IPS DF 19.7 (cell line): ENCODE results near the gene AGBL4.

Source experiments
- DNase-seq: peaks from one replicate; pipeline ENCODE4 v3.0.0-alpha.2; 2013; ENCODE audit warnings: low read depth, low spot score

AGBL4 gene

GRCh38 chr1:48898894-48899293 lies 1124.9 kb downstream of the AGBL4 start:
- DNase-seq = no peak

GRCh38 chr1:48889615-48890014 lies 1134.1 kb downstream of the AGBL4 start:
- DNase-seq = no peak

DNA sequence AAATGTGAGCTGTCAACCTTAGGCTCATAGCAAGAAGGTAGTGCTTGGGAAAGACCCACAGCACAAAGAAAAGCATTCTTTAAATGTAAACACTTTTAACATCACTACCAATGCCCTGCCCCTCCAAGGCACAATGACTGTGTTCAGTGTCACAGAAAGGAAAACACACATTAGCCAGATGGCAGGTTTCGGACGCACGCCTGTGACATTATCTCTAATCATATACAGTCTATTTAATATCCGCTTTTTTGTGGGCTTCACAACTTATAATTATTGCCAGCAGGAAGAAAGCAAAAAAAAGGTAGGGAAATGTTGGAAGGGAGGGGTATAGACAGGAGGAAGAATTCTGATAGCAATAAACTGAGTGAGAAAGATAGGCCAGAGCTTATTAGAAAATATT lies 1134.7 kb downstream of the AGBL4 start:
- no peak for DNase-seq

DNA sequence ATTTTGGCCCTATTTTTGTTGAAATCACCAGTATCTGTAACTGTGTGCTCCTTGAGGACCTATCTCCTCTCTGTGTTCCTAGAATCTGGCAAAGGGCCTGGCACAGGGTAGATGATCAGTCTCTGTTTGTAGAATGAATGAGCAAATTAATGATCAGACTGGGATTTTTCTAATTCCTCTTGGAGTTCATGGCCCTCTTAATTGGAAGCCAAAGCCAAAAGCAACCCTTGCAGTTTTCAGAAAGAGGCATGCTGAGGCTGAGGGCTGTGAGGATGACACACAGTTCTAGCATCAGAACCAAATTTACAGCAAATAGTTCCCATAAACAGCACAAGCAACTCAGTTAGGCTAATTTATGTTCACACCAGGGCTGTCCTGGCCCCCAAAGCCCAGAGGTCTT lies 1136.0 kb downstream of the AGBL4 start:
- DNase-seq = no peak

- DNase-seq = no peak
These were observed 1141.7 kb downstream of the AGBL4 start for GRCh38 chr1:48882020-48882419.

DNA sequence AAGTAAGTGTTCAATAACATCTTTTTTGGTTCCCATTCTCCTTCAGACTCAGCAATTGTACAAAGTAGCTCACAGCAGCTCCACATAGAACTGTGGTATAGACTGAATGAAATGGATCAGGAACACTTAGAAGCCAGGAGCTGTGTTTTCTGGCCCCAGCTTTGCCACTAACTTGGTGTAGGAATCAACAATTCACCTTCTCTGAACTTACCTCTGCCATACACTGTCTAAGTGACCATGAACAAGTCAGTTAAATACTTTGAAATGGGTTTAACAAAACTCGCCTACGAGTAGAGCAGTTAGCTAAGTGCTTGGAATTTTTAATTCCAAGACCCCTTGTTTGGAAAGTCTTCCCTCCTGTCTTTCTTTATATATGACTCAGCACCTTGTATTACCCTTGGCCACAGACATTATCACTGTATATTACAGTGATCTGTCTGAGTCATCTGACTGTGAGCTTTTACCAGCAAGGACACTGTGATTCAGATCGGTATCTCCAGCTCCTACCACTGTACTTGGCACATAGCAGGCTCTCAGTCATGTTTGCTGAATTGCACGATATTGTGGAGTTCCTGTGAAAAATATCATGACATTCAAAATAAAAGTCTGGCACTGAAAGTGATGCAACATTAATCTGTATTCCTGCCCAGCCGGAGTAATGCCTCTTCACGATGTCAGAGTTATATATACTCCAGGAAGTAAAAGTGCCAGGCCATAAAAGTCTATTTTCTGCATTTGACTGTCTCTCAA lies 1145.4 kb downstream of the AGBL4 start:
- DNase-seq = no peak

- DNase-seq = no peak
These were observed 1147.4 kb downstream of the AGBL4 start for GRCh38 chr1:48876330-48876785.

DNA sequence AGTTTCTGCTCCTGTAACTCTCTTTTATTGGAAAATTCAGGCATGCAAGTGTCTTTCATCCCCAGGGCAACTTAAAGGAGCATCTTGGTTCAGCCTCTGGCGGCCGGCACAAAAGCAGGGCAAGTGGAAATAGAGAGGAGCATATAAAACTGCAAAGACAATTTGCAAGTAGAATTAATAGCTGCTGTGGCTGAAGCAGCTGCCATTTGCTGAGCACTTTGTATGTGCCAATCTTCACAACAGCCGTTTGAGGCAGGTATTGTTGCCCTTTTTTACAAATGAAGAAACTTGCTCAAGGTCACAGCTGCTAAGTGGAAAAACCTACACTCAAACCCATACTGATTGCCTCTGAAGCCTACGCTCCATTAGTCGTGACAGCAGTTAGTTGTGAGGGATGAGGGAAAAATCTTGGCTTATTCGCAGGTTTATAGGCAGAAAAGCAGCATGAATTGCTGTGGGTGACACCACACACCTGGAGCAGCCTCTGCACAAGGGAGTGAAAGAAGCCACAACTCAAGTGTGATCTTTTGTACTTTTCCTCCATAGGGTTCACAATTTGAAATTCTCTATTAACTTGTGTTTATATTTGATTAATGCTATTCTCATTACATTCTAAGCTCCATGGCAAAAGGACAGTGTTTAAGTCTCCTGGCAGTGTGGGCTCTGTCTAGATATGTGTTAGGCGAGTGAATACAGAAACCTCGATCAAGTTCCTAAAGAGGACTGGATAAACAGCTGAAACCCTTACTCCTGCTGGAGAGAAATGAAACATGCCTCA lies 1148.0 kb downstream of the AGBL4 start:
- DNase-seq = no peak

GRCh38 chr1:48873944-48874343 lies 1149.8 kb downstream of the AGBL4 start:
- DNase-seq = no peak

DNA sequence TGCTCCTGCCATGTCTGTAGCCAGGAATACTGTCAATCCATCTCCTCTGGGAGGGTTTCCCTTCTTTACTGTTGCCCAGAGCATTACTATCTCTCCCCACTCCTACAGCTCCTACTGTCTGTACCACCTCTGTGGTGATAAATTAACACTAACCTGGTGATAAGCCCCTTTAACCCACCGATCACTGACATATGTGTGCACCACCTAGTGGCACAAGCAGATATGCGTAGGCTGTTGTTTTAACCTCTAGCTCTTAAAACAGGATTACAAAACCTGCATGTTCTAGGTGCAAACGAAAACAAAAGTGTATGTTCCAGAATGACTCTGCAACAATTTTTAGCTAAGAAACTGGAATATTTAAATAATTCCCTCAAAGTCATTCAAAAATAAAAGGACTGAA lies 1153.2 kb downstream of the AGBL4 start:
- DNase-seq = no peak

DNA sequence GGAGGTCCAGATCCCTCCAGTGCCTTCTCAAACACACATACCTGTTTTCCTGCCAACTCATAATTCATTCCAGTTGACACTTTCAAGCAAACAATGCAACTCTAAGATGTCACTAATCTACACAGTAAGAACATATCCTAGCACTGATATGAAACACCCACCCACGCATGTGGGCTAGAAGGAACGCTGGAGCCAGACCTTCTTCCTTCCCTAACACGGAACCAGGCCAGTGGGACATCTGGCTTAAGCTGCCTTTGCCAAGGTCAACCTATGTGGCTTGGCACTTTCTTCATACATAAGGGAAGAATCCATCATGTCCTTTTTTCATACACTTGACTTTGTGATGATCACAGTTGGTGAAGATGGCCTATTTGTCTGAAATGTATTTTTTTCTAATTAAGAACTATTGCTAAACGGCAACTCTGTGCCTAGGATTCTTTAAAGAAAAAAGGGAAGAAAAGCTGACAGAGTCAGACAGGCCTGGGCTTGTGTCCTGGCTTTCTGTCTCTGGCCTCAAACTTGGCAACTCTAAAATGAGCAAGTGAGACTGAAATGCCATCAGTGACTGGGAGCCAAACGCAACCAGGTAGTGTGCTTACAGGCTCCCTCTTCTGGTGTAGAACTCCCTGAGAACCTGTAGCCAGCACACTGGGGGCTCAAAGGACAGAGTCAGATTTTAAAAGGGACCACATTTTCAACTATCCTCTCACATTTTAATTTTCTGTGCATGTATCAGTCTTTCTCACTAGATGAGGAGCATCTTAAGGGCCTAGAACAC lies 1154.4 kb downstream of the AGBL4 start:
- DNase-seq = no peak

GRCh38 chr1:48864913-48865312 lies 1158.8 kb downstream of the AGBL4 start:
- no peak for DNase-seq

DNA sequence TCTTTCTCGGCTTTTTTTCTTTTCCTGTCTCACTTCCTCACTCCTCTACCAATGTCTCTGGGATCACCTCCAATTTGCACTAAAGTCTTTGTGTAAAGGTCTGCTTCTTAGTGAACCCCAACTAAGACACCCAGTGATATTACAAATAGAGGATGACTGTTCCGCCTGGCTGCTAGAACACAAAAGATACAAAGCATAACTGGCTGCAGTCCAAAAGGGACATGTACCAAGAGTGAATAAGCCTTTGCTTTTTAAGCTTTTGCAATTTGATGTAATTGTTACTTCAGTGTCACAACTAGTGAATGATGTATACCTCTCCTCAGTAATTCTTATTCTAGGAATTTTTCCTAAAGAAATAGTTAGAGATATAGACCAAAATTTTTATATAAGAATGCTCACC lies 1164.3 kb downstream of the AGBL4 start:
- DNase-seq = no peak

- DNase-seq = no peak
These were observed 1165.4 kb downstream of the AGBL4 start for GRCh38 chr1:48858200-48858920.

- DNase-seq = no peak
These were observed 1170.7 kb downstream of the AGBL4 start for GRCh38 chr1:48853006-48853405.

- DNase-seq = no peak
These were observed 1172.1 kb downstream of the AGBL4 start for GRCh38 chr1:48851638-48852037.

DNA sequence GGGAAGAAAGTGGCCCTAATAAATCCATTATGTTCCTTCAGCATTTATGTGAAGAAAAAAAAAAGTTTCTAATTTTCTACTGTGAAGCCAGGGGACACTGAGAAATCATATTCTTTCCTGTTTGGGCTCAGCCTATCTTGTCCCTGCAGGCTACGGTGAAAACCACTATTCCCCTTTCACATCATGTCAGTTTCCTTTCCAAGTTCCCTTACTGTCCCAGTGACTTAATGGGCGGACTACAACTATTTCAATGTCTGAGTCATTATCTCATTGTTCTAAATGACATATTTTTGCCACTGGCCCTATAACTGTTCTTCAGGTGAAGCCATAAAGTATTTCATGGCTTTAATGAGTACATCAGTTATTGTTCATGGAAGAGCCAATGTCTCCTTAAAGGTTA lies 1175.7 kb downstream of the AGBL4 start:
- DNase-seq = no peak

GRCh38 chr1:48846441-48846840 lies 1177.3 kb downstream of the AGBL4 start:
- DNase-seq = no peak

GRCh38 chr1:48844187-48844586 lies 1179.6 kb downstream of the AGBL4 start:
- no peak for DNase-seq

GRCh38 chr1:48841966-48842365 lies 1181.8 kb downstream of the AGBL4 start:
- DNase-seq = no peak

DNA sequence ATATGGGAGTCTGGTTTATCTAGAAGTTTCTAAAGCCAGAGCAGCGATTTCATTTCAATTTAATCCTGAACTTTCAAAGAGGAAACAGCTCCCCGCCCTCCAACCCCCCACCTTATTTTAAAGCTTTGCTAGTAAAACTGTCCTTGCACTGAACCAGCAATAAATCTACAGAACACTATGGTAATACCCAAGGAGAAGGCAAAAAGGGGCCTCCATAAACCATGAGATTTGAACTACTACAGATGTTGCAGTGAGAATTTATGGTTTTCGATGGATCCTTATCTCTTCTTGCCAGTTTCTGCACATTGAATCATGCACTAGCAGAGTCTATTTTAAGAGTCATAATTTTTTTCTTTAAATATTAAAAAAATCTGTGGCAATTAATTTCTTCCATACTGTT lies 1182.3 kb downstream of the AGBL4 start:
- DNase-seq = no peak
